Suprapubic skin (tissue), 4 donors: ENCODE results near the gene RHEB. TPM values are rescaled to one million over a fixed set of nuclear protein-coding genes. Genes with fewer than 3 reads are reported as not detected.
A peak's percentile ranks its signal among the peaks of the same experiment; 100 is the strongest.

Experiments
- DNase-seq, 2 donors: peaks; one replicate each; pipeline ENCODE4 v3.0.0-alpha.2; 2019; ENCODE audit warnings: low spot score in 2 of 2
- H3K27ac ChIP-seq: fragments of 200-600 bp; sonication (generic); one replicate; pipeline ENCODE4 v1.5.1; 2019
- H3K27me3 ChIP-seq: fragments of 200-600 bp; sonication (generic); one replicate; pipeline ENCODE4 v1.5.1; 2019
- H3K36me3 ChIP-seq: fragments of 200-600 bp; sonication (generic); one replicate; pipeline ENCODE4 v1.5.1; 2019
- H3K4me1 ChIP-seq: fragments of 200-600 bp; sonication (generic); one replicate; pipeline ENCODE4 v1.5.1; 2019
- H3K4me3 ChIP-seq: fragments of 200-600 bp; sonication (generic); one replicate; pipeline ENCODE4 v1.5.1; 2019; ENCODE audit warnings: mild to moderate bottlenecking
- H3K9me3 ChIP-seq: fragments of 200-600 bp; sonication (generic); one replicate; pipeline ENCODE4 v1.5.1; 2019
- EP300 ChIP-seq: sonication (generic); formaldehyde crosslinking; IDR thresholded peaks from one replicate; pipeline ENCODE4 v1.6.1; 2017; ENCODE audit warnings: antibody characterized with exemption
- POLR2A ChIP-seq, 2 donors: fragments of 450-650 bp; IDR thresholded peaks; one replicate each; pipeline ENCODE4 v1.6.1; 2017; ENCODE audit warnings: antibody characterized with exemption in 2 of 2, mild to moderate bottlenecking in 2 of 2, moderate library complexity in 2 of 2
- POLR2AphosphoS5 ChIP-seq, 3 donors: sonication (generic); formaldehyde crosslinking; IDR thresholded peaks; one replicate each; pipeline ENCODE4 v1.6.1; 2017; ENCODE audit warnings: antibody characterized with exemption in 3 of 3
- WGBS: methylation state at CpG from one replicate; pipeline ENCODE4 v1.1.5; 2018; 5-methylcytosine and 5-hydroxymethylcytosine counted together
- total RNA-seq, 4 donors: library from RNA; depleted of rRNA; stranded (reverse); fragments of >200 nt; gene quantifications; one replicate each; pipeline ENCODE4 v1.1.0, GENCODE V29; 2016
- TF ChIP-seq, protein P1 (sequence below), 2 donors: fragments of 200-600 bp in 1 of 2; fragments of 450-650 bp in 1 of 2; sonication (generic) in 1 of 2; IDR thresholded peaks; one replicate each; pipeline ENCODE4 v1.5.1; 2016 to 2019; ENCODE audit warnings: antibody characterized with exemption in 2 of 2, mild to moderate bottlenecking in 1 of 2, moderate library complexity in 1 of 2

Gene RHEB
- total RNA-seq, 4 donors from 2014 or later: 46.5 to 62.2 (median 53.9) TPM

DNA sequence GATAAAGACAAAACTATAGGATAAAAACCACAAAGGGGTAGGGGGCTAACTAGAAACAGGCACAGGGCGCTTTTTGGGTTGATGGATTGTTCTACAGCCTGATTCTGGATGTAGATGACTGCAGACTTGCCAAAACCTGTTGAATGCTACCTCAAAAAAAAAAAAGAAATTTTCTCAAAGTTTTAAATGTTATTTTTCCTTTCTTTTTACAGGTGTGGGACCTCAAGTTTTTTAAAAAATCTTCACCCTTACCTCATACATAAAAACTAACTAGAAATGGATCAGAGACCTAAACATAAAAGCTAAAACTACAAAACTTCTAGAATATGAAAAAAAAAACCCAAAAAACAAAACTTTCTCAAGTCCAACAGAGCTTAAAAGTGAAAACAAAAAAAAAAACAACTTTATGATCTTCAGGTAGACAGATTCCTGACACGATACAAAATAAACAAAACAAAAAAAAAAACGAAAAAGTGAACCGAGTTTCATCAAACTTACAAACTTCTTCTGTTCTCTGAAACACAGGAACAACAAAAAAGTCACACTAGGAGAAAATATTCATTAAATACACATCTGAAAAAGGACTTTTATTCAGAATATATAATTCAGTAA lies 14.9 kb downstream of the RHEB start:
- Histone ChIP-seq H3K9me3 (no peaks in the 10 kb centered on the region), H3K4me1 (peaks cover 36% of the 10 kb centered on the region), H3K27me3 (no peaks in the 10 kb centered on the region), H3K4me3 (no peak overlapping the region), H3K36me3 (no peaks in the 10 kb centered on the region), H3K27ac (peak overlapping the region; percentile 14)
- DNase-seq: no peak
- WGBS: 84% methylated on average over 4 of the region's 4 CpGs
- TF ChIP-seq, protein P1, sequence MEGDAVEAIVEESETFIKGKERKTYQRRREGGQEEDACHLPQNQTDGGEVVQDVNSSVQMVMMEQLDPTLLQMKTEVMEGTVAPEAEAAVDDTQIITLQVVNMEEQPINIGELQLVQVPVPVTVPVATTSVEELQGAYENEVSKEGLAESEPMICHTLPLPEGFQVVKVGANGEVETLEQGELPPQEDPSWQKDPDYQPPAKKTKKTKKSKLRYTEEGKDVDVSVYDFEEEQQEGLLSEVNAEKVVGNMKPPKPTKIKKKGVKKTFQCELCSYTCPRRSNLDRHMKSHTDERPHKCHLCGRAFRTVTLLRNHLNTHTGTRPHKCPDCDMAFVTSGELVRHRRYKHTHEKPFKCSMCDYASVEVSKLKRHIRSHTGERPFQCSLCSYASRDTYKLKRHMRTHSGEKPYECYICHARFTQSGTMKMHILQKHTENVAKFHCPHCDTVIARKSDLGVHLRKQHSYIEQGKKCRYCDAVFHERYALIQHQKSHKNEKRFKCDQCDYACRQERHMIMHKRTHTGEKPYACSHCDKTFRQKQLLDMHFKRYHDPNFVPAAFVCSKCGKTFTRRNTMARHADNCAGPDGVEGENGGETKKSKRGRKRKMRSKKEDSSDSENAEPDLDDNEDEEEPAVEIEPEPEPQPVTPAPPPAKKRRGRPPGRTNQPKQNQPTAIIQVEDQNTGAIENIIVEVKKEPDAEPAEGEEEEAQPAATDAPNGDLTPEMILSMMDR (IDR thresholded peaks at IDR 0.05): no peak
- no peak for TF ChIP-seq POLR2A (IDR thresholded peaks at IDR 0.05)
- TF ChIP-seq POLR2AphosphoS5 (IDR thresholded peaks at IDR 0.05): no peak

DNA sequence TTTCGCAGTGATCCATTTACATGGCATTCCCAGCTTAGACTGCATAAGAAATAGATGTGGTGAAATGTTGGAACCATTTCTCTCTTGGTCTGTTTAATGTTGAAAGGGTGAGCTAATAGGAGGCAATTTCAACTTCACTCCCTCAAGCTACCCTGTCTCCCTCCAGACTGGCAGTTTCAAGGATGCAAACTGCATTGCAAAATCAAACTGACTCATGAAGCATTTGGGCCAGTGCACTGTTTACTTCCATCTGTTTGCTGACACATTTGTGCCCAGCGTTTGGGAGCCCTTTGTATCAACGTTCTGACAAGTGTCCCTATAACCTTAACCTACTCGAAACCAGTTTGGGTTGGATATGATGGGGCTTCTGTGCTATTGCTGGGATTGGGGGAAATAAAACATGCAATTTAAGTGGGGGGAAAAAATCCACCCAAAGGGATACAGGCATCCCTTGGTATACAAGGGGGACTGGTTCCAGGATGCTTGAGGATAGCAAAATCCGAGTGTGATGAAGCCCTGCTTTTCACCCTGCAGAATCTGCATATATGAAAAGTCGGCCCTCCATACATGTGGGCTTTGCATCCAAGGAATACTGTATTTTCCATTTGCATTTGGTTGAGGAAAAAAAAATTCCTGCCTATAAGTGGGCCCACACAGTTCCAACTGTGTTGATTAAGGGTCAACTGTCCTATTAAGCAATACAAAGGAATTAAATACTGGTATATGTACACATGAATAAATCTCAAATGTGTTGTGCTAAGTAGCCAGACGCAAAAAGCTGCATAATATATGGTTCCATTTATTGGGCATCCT lies 15.6 kb downstream of the RHEB start:
- Histone ChIP-seq H3K27me3 (no peaks in the 10 kb centered on the region), H3K36me3 (no peaks in the 10 kb centered on the region), H3K9me3 (no peaks in the 10 kb centered on the region), H3K4me1 (peaks cover 31% of the 10 kb centered on the region), H3K4me3 (no peak overlapping the region), H3K27ac (peak overlapping the region; percentile 14)
- TF ChIP-seq, protein P1 (IDR thresholded peaks at IDR 0.05): no peak
- no peak for TF ChIP-seq POLR2AphosphoS5 (IDR thresholded peaks at IDR 0.05)
- no peak for TF ChIP-seq POLR2A (IDR thresholded peaks at IDR 0.05)
- TF ChIP-seq EP300: no peak
- 70% methylated on average over 7 of the region's 7 CpGs for whole genome bisulfite sequencing
- DNase-seq: no peak

- H3K27ac ChIP-seq: no peak overlapping the region
- WGBS: 91% methylated on average over 15 of the region's 15 CpGs
- H3K9me3 ChIP-seq: no peaks in the 10 kb centered on the region
- H3K27me3 ChIP-seq: no peaks in the 10 kb centered on the region
- peaks cover 25% of the 10 kb centered on the region for H3K4me1 ChIP-seq
- no peaks in the 10 kb centered on the region for H3K36me3 ChIP-seq
- no peak for DNase-seq
- no peak overlapping the region for H3K4me3 ChIP-seq
- TF ChIP-seq, protein P1 (IDR thresholded peaks at IDR 0.05): no peak
- no peak for TF ChIP-seq POLR2A (IDR thresholded peaks at IDR 0.05)
- no peak for TF ChIP-seq EP300
- TF ChIP-seq POLR2AphosphoS5 (IDR thresholded peaks at IDR 0.05): no peak
Measured at GRCh38 chr7:151501676-151502075, 18.0 kb downstream of the RHEB start.

GRCh38 chr7:151498495-151498894 lies 21.2 kb downstream of the RHEB start:
- DNase-seq: no peak
- Histone ChIP-seq H3K36me3 (no peaks in the 10 kb centered on the region), H3K9me3 (no peaks in the 10 kb centered on the region), H3K27ac (no peak overlapping the region), H3K4me1 (peaks cover 15% of the 10 kb centered on the region), H3K27me3 (no peaks in the 10 kb centered on the region), H3K4me3 (no peak overlapping the region)
- no peak for TF ChIP-seq POLR2AphosphoS5 (IDR thresholded peaks at IDR 0.05)
- TF ChIP-seq, protein P1 (IDR thresholded peaks at IDR 0.05): no peak
- no peak for TF ChIP-seq POLR2A (IDR thresholded peaks at IDR 0.05)
- TF ChIP-seq EP300: no peak
- WGBS: 93% methylated on average over 5 of the region's 5 CpGs

- Histone ChIP-seq H3K9me3 (no peaks in the 10 kb centered on the region), H3K27ac (no peak overlapping the region), H3K4me3 (no peak overlapping the region), H3K27me3 (no peaks in the 10 kb centered on the region), H3K36me3 (no peaks in the 10 kb centered on the region), H3K4me1 (peaks cover 12% of the 10 kb centered on the region)
- no peak for DNase-seq
- WGBS: 96% methylated on average over 10 of the region's 10 CpGs
- TF ChIP-seq POLR2AphosphoS5 (IDR thresholded peaks at IDR 0.05): no peak
- no peak for TF ChIP-seq POLR2A (IDR thresholded peaks at IDR 0.05)
- TF ChIP-seq EP300: no peak
- TF ChIP-seq, protein P1 (IDR thresholded peaks at IDR 0.05): no peak
Measured at GRCh38 chr7:151497306-151497871, 22.3 kb downstream of the RHEB start.
